ENCODE measurements around the gene NCOR1. TPM values are rescaled to one million over a fixed set of nuclear protein-coding genes. Genes with fewer than 3 reads are reported as not detected.
A peak's percentile ranks its signal among the peaks of the same experiment; 100 is the strongest.

Gene NCOR1
- total RNA-seq, 1 experiment from 2014 or later = 95.2 TPM

- H2AFZ ChIP-seq (ENCODE audit: low read length) = no peak overlapping the region
- DNase-seq = no peak
- peaks cover 9% of the 10 kb centered on the region for H3K36me3 ChIP-seq (ENCODE audit: insufficient read depth, low read length)
- no peak overlapping the region for H3K27ac ChIP-seq (ENCODE audit: low read length)
- H3K4me2 ChIP-seq (ENCODE audit: low read depth, low read length, poor library complexity, severe bottlenecking) = no peak overlapping the region
- H3K79me2 ChIP-seq (ENCODE audit: low read length) = 0 out of 2 replicates have a peak, but pooled peaks cover 9% of the 10 kb centered on the region
- H3K4me1 ChIP-seq (ENCODE audit: low read length) = no peaks in the 10 kb centered on the region
- H4K20me1 ChIP-seq (ENCODE audit: insufficient read depth, low read depth, low read length) = no peaks in the 10 kb centered on the region
- no peak overlapping the region for H3K4me3 ChIP-seq (ENCODE audit: low read length)
- no peaks in the 10 kb centered on the region for H3K9me2 ChIP-seq (replicated peaks; ENCODE audit: insufficient read depth, low read length)
- H3K9ac ChIP-seq (ENCODE audit: low read length) = no peak overlapping the region
- no peaks in the 10 kb centered on the region for H3K9me3 ChIP-seq (ENCODE audit: low read length)
- no peaks in the 10 kb centered on the region for H3K27me3 ChIP-seq (ENCODE audit: low read length)
Observed at GRCh38 chr17:16091773-16092172, 123.6 kb downstream of the NCOR1 start.

- peaks cover 34% of the 10 kb centered on the region for H3K79me2 ChIP-seq (ENCODE audit: low read length)
- H3K9ac ChIP-seq (ENCODE audit: low read length) = no peak overlapping the region
- H3K36me3 ChIP-seq (ENCODE audit: insufficient read depth, low read length) = peaks cover 17% of the 10 kb centered on the region
- DNase-seq = no peak
- H3K9me2 ChIP-seq (replicated peaks; ENCODE audit: insufficient read depth, low read length) = no peaks in the 10 kb centered on the region
- no peak overlapping the region for H2AFZ ChIP-seq (ENCODE audit: low read length)
- no peaks in the 10 kb centered on the region for H3K27me3 ChIP-seq (ENCODE audit: low read length)
- H3K27ac ChIP-seq (ENCODE audit: low read length) = no peak overlapping the region
- no peaks in the 10 kb centered on the region for H3K4me1 ChIP-seq (ENCODE audit: low read length)
- no peaks in the 10 kb centered on the region for H3K9me3 ChIP-seq (ENCODE audit: low read length)
- no peak overlapping the region for H3K4me3 ChIP-seq (ENCODE audit: low read length)
- no peaks in the 10 kb centered on the region for H4K20me1 ChIP-seq (ENCODE audit: insufficient read depth, low read depth, low read length)
- H3K4me2 ChIP-seq (ENCODE audit: low read depth, low read length, poor library complexity, severe bottlenecking) = no peak overlapping the region
Observed at GRCh38 chr17:16086957-16087356, 128.4 kb downstream of the NCOR1 start.

GRCh38 chr17:16085066-16085699, 130.2 kb downstream of the NCOR1 start:
- Histone ChIP-seq H3K27me3 (ENCODE audit: low read length) (no peaks in the 10 kb centered on the region), H3K9ac (ENCODE audit: low read length) (no peak overlapping the region), H3K4me3 (ENCODE audit: low read length) (no peak overlapping the region), H3K9me2 (replicated peaks; ENCODE audit: insufficient read depth, low read length) (no peaks in the 10 kb centered on the region), H3K4me1 (ENCODE audit: low read length) (no peaks in the 10 kb centered on the region), H4K20me1 (ENCODE audit: insufficient read depth, low read depth, low read length) (no peaks in the 10 kb centered on the region), H2AFZ (ENCODE audit: low read length) (no peak overlapping the region), H3K36me3 (ENCODE audit: insufficient read depth, low read length) (peaks cover 16% of the 10 kb centered on the region), H3K79me2 (ENCODE audit: low read length) (peaks cover 41% of the 10 kb centered on the region), H3K27ac (ENCODE audit: low read length) (no peak overlapping the region), H3K4me2 (ENCODE audit: low read depth, low read length, poor library complexity, severe bottlenecking) (no peak overlapping the region), H3K9me3 (ENCODE audit: low read length) (no peaks in the 10 kb centered on the region)
- DNase-seq = no peak

- Histone ChIP-seq H3K4me1 (ENCODE audit: low read length) (no peaks in the 10 kb centered on the region), H3K9me2 (replicated peaks; ENCODE audit: insufficient read depth, low read length) (no peaks in the 10 kb centered on the region), H3K4me3 (ENCODE audit: low read length) (no peak overlapping the region), H3K27ac (ENCODE audit: low read length) (no peak overlapping the region), H3K27me3 (ENCODE audit: low read length) (no peaks in the 10 kb centered on the region), H3K9me3 (ENCODE audit: low read length) (no peaks in the 10 kb centered on the region), H3K4me2 (ENCODE audit: low read depth, low read length, poor library complexity, severe bottlenecking) (no peak overlapping the region), H3K9ac (ENCODE audit: low read length) (no peak overlapping the region), H3K79me2 (ENCODE audit: low read length) (peaks cover 35% of the 10 kb centered on the region), H4K20me1 (ENCODE audit: insufficient read depth, low read depth, low read length) (no peaks in the 10 kb centered on the region), H3K36me3 (ENCODE audit: insufficient read depth, low read length) (peaks cover 25% of the 10 kb centered on the region), H2AFZ (ENCODE audit: low read length) (no peak overlapping the region)
- DNase-seq = no peak
Observed at GRCh38 chr17:16083223-16083622, 132.1 kb downstream of the NCOR1 start.

- Histone ChIP-seq H3K27ac (ENCODE audit: low read length) (no peak overlapping the region), H3K9me2 (replicated peaks; ENCODE audit: insufficient read depth, low read length) (no peaks in the 10 kb centered on the region), H2AFZ (ENCODE audit: low read length) (no peak overlapping the region), H3K4me2 (ENCODE audit: low read depth, low read length, poor library complexity, severe bottlenecking) (no peak overlapping the region), H3K9me3 (ENCODE audit: low read length) (no peaks in the 10 kb centered on the region), H3K79me2 (ENCODE audit: low read length) (peaks cover 32% of the 10 kb centered on the region), H4K20me1 (ENCODE audit: insufficient read depth, low read depth, low read length) (no peaks in the 10 kb centered on the region), H3K27me3 (ENCODE audit: low read length) (no peaks in the 10 kb centered on the region), H3K4me1 (ENCODE audit: low read length) (no peaks in the 10 kb centered on the region), H3K9ac (ENCODE audit: low read length) (no peak overlapping the region), H3K4me3 (ENCODE audit: low read length) (no peak overlapping the region), H3K36me3 (ENCODE audit: insufficient read depth, low read length) (peaks cover 28% of the 10 kb centered on the region)
- DNase-seq = no peak
Observed at GRCh38 chr17:16081507-16082087, 133.7 kb downstream of the NCOR1 start.

- Histone ChIP-seq H3K9me2 (replicated peaks; ENCODE audit: insufficient read depth, low read length) (no peaks in the 10 kb centered on the region), H3K4me3 (ENCODE audit: low read length) (no peak overlapping the region), H3K9me3 (ENCODE audit: low read length) (no peaks in the 10 kb centered on the region), H3K4me1 (ENCODE audit: low read length) (no peaks in the 10 kb centered on the region), H4K20me1 (ENCODE audit: insufficient read depth, low read depth, low read length) (no peaks in the 10 kb centered on the region), H3K27ac (ENCODE audit: low read length) (no peak overlapping the region), H2AFZ (ENCODE audit: low read length) (no peak overlapping the region), H3K79me2 (ENCODE audit: low read length) (peaks cover 23% of the 10 kb centered on the region), H3K9ac (ENCODE audit: low read length) (no peak overlapping the region), H3K27me3 (ENCODE audit: low read length) (no peaks in the 10 kb centered on the region), H3K4me2 (ENCODE audit: low read depth, low read length, poor library complexity, severe bottlenecking) (no peak overlapping the region), H3K36me3 (ENCODE audit: insufficient read depth, low read length) (peaks cover 30% of the 10 kb centered on the region)
- DNase-seq = no peak
Observed at GRCh38 chr17:16080366-16080765, 135.0 kb downstream of the NCOR1 start.

- peaks cover 47% of the 10 kb centered on the region; the same call in 1 of the 2 replicates for H3K36me3 ChIP-seq (ENCODE audit: insufficient read depth, low read length)
- H3K4me2 ChIP-seq (ENCODE audit: low read depth, low read length, poor library complexity, severe bottlenecking) = no peak overlapping the region
- no peak overlapping the region for H3K9ac ChIP-seq (ENCODE audit: low read length)
- H3K27me3 ChIP-seq (ENCODE audit: low read length) = no peaks in the 10 kb centered on the region
- no peak overlapping the region for H2AFZ ChIP-seq (ENCODE audit: low read length)
- DNase-seq = no peak
- H3K79me2 ChIP-seq (ENCODE audit: low read length) = no peaks in the 10 kb centered on the region; the same call in 1 of the 2 replicates
- H3K4me3 ChIP-seq (ENCODE audit: low read length) = no peak overlapping the region
- no peaks in the 10 kb centered on the region for H3K9me3 ChIP-seq (ENCODE audit: low read length)
- no peaks in the 10 kb centered on the region for H3K9me2 ChIP-seq (replicated peaks; ENCODE audit: insufficient read depth, low read length)
- peaks cover 15% of the 10 kb centered on the region for H3K4me1 ChIP-seq (ENCODE audit: low read length)
- H3K27ac ChIP-seq (ENCODE audit: low read length) = no peak overlapping the region
- H4K20me1 ChIP-seq (ENCODE audit: insufficient read depth, low read depth, low read length) = no peaks in the 10 kb centered on the region
Observed at GRCh38 chr17:16075949-16076348, 139.4 kb downstream of the NCOR1 start.

- no peak overlapping the region for H3K9ac ChIP-seq (ENCODE audit: low read length)
- no peaks in the 10 kb centered on the region; the same call in 1 of the 2 replicates for H3K79me2 ChIP-seq (ENCODE audit: low read length)
- no peak for DNase-seq
- no peak overlapping the region for H3K4me3 ChIP-seq (ENCODE audit: low read length)
- peak overlapping the region; percentile 59 for H3K27ac ChIP-seq (ENCODE audit: low read length)
- no peak overlapping the region for H2AFZ ChIP-seq (ENCODE audit: low read length)
- no peaks in the 10 kb centered on the region for H3K27me3 ChIP-seq (ENCODE audit: low read length)
- H3K9me2 ChIP-seq (replicated peaks; ENCODE audit: insufficient read depth, low read length) = no peaks in the 10 kb centered on the region
- no peaks in the 10 kb centered on the region for H4K20me1 ChIP-seq (ENCODE audit: insufficient read depth, low read depth, low read length)
- peaks cover 15% of the 10 kb centered on the region for H3K4me1 ChIP-seq (ENCODE audit: low read length)
- H3K4me2 ChIP-seq (ENCODE audit: low read depth, low read length, poor library complexity, severe bottlenecking) = no peak overlapping the region
- H3K36me3 ChIP-seq (ENCODE audit: insufficient read depth, low read length) = peaks cover 50% of the 10 kb centered on the region; the same call in 1 of the 2 replicates
- H3K9me3 ChIP-seq (ENCODE audit: low read length) = no peaks in the 10 kb centered on the region
Observed at GRCh38 chr17:16074423-16074822, 140.9 kb downstream of the NCOR1 start.
